ENCODE measurements around the gene NCAPD3.
"Not testable (repeated sequence)": the region's sequence is repeated elsewhere in the genome, so short reads cannot be mapped to it uniquely, and the experiment has no call there.

NCAPD3 gene

GRCh38 chr11:134223836-134224709, at the start of gene NCAPD3, which contains the start of gene VPS26B:
Gene NCAPD3 (minus strand): TSS chr11:134223967. CDS start chr11:134223926, 41 bp downstream.
Gene VPS26B (plus strand): TSS chr11:134224671. CDS start chr11:134225123, 452 bp downstream.
- FAIRE-seq = peak; percentile 33

- no peak for FAIRE-seq
Observed at GRCh38 chr11:134273317-134273712, 49.5 kb upstream of the NCAPD3 start.

- FAIRE-seq = no peak
Observed at GRCh38 chr11:134272381-134273316, 48.9 kb upstream of the NCAPD3 start.

- no peak for FAIRE-seq
Observed at GRCh38 chr11:134271978-134272377, 48.2 kb upstream of the NCAPD3 start.

- no peak for FAIRE-seq
Observed at GRCh38 chr11:134270250-134270714, 46.5 kb upstream of the NCAPD3 start.

- no peak for FAIRE-seq
Observed at GRCh38 chr11:134267966-134268365, 44.2 kb upstream of the NCAPD3 start.

GRCh38 chr11:134267461-134267860, 43.7 kb upstream of the NCAPD3 start:
- no peak for FAIRE-seq

GRCh38 chr11:134266841-134267251, 43.1 kb upstream of the NCAPD3 start:
- no peak for FAIRE-seq

- FAIRE-seq = no peak
Observed at GRCh38 chr11:134266440-134266839, 42.7 kb upstream of the NCAPD3 start.

- FAIRE-seq = no peak
Observed at GRCh38 chr11:134264966-134265764, 41.4 kb upstream of the NCAPD3 start.

GRCh38 chr11:134261626-134262488, 38.1 kb upstream of the NCAPD3 start:
- no peak for FAIRE-seq

- no peak for FAIRE-seq
Observed at GRCh38 chr11:134260983-134261382, 37.2 kb upstream of the NCAPD3 start.

- no peak for FAIRE-seq
Observed at GRCh38 chr11:134260503-134260902, 36.7 kb upstream of the NCAPD3 start.

GRCh38 chr11:134258577-134258976, 34.8 kb upstream of the NCAPD3 start:
- FAIRE-seq = no peak

- no peak for FAIRE-seq
Observed at GRCh38 chr11:134257101-134257500, 33.3 kb upstream of the NCAPD3 start.

- not testable (repeated sequence) for FAIRE-seq
Observed at GRCh38 chr11:134255184-134255561, 31.4 kb upstream of the NCAPD3 start.

GRCh38 chr11:134254433-134255183, 30.8 kb upstream of the NCAPD3 start:
- no peak for FAIRE-seq

GRCh38 chr11:134253188-134253993, 29.6 kb upstream of the NCAPD3 start, which contains the start of the genes ACAD8 and THYN1:
Gene ACAD8 (plus strand): TSS chr11:134253568. CDS start chr11:134253601, 33 bp downstream.
Gene THYN1 (minus strand): TSS chr11:134253352. CDS start chr11:134252882, 470 bp downstream.
- peak; percentile 56 for FAIRE-seq
